Small intestine (tissue), 7 donors: ENCODE data around the gene TNNC2. TPM values are rescaled to one million over a fixed set of nuclear protein-coding genes. Genes with fewer than 3 reads are reported as not detected.
A peak's percentile ranks its signal among the peaks of the same experiment; 100 is the strongest.

Source experiments
- DNase-seq, 2 donors: peaks; one replicate each; pipeline versions ENCODE4 v3.0.0 to v3.0.0-alpha.2; 2013
- FAIRE-seq: peaks from 2 replicates; lab custom pipeline; 2012; peaks lifted over from hg19 to GRCh38; lab: Jason Lieb, UNC
- H3K27ac ChIP-seq, 3 donors: one replicate each; pipeline ENCODE4 v1.5.1; 2013; ENCODE audit warnings: low read length in 2 of 3, mild to moderate bottlenecking in 2 of 3, control low read depth in 1 of 3, inconsistent platforms in 1 of 3, low read depth in 1 of 3, moderate library complexity in 1 of 3
- H3K27me3 ChIP-seq, 3 donors: one replicate each; pipeline ENCODE4 v1.6.1; 2013; ENCODE audit warnings: low read length in 3 of 3, inconsistent platforms in 1 of 3; ENCODE audit not compliant: control insufficient read depth in 3 of 3, insufficient read depth in 3 of 3
- H3K36me3 ChIP-seq, 3 donors: one replicate each; pipeline ENCODE4 v1.6.1; 2013; ENCODE audit warnings: low read length in 3 of 3, inconsistent platforms in 1 of 3, low read depth in 1 of 3, mild to moderate bottlenecking in 1 of 3, moderate library complexity in 1 of 3; ENCODE audit not compliant: control insufficient read depth in 3 of 3, insufficient read depth in 2 of 3
- H3K4me1 ChIP-seq, 3 donors: one replicate each; pipeline ENCODE4 v1.6.1; 2013; ENCODE audit warnings: low read length in 2 of 3, inconsistent platforms in 1 of 3, low read depth in 1 of 3, mild to moderate bottlenecking in 1 of 3, moderate library complexity in 1 of 3; ENCODE audit not compliant: control insufficient read depth in 3 of 3, insufficient read depth in 2 of 3
- H3K4me3 ChIP-seq, 3 donors: one replicate each; pipeline ENCODE4 v1.5.1; 2013; ENCODE audit warnings: low read length in 3 of 3, control low read depth in 1 of 3, inconsistent platforms in 1 of 3, low read depth in 1 of 3, mild to moderate bottlenecking in 1 of 3, moderate library complexity in 1 of 3
- H3K9me3 ChIP-seq, 2 donors: one replicate each; pipeline ENCODE4 v1.6.1; 2013; ENCODE audit warnings: low read depth in 1 of 2, low read length in 1 of 2; ENCODE audit not compliant: control insufficient read depth in 2 of 2, insufficient read depth in 1 of 2
- WGBS, 3 donors: extraction: QIAGEN DNeasy Blood & Tissue Kit; methylation state at CpG; one replicate each; pipeline ENCODE4 v1.1.7; 2013; 5-methylcytosine and 5-hydroxymethylcytosine counted together
- polyA plus RNA-seq, 4 donors: library from polyadenylated mRNA; stranded (reverse) in 3 of 4; unstranded in 1 of 4; fragments of 200-250 nt in 3 of 4; fragments of 120-200 nt in 1 of 4; gene quantifications; one replicate each; pipeline versions ENCODE4 v1.2.1 to v1.2.3, GENCODE V29; 2013
- donor health status: healthy with polysubstance abuse.
- donor health status: control.
- donor health status: control.
- donor health status: Bipolar disorder and iron deficiency.
- donor health status: healthy.

Gene TNNC2
- polyA plus RNA-seq, 4 donors = 2.6 to 23.7 (median 13.5) TPM

DNA sequence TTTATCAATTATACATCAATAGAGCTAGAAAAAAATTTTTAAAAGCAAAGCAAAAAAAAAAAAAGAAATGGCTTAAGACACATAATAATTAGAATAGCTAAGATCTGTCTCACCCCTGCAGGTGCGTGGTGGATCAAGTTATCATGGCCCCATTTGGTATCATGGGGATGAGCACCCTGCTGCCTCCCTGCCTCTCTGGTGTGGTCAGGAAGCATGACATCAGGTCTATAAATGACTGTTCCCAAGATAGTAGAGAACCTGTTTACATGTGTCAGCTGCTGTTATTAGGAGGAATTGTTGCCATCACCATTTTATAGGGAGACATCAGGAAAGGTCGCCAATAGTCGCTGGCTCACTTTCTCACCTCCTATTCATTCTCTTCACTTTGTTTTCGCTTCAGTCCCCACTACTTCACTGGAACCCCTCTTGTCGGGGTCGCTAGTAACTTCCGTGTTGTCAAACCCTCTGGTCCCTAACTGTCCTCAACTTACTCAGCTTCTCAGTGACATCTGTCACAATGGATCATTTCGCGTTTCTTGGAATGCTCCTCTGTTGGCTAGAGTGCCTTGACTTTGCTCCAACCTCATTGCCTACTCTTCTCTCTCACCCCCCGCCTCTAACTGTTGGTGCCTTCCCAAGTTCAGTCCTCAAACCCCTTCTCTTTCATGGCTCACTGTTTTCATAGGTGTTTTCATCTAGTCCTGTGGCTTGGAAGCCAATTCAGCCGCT lies 30.6 kb downstream of the TNNC2 start:
- Histone ChIP-seq H3K27me3 (no peaks in the 10 kb centered on the region), H3K27ac (no peak overlapping the region), H3K4me3 (no peak overlapping the region), H3K36me3 (peaks cover 13 to 44% (median 18%) of the 10 kb centered on the region in 3 donors), H3K4me1 (peaks cover 0 to 7% (median 3%) of the 10 kb centered on the region in 3 donors), H3K9me3 (no peaks in the 10 kb centered on the region)
- FAIRE-seq (no peak), DNase-seq (no peak)
- WGBS, 3 donors = 92 to 96% (median 96%) methylated on average over 11 of the region's 11 CpGs

- Histone ChIP-seq H3K36me3 (peaks cover 8 to 26% (median 11%) of the 10 kb centered on the region in 3 donors), H3K27ac (peak overlapping the region; percentile 35 to 80 (median 73)), H3K9me3 (no peaks in the 10 kb centered on the region), H3K27me3 (no peaks in the 10 kb centered on the region), H3K4me3 (peak overlapping the region; percentile 66 to 83 (median 75)), H3K4me1 (peaks cover 0 to 7% (median 3%) of the 10 kb centered on the region in 3 donors)
- DNase-seq (peak in 1 of 2 donors; percentile 31), FAIRE-seq (no peak)
- WGBS, 3 donors = 5 to 17% (median 8%) methylated on average over 19 of the region's 19 CpGs
Measured at GRCh38 chr20:45792317-45793118, 34.6 kb downstream of the TNNC2 start.

DNA sequence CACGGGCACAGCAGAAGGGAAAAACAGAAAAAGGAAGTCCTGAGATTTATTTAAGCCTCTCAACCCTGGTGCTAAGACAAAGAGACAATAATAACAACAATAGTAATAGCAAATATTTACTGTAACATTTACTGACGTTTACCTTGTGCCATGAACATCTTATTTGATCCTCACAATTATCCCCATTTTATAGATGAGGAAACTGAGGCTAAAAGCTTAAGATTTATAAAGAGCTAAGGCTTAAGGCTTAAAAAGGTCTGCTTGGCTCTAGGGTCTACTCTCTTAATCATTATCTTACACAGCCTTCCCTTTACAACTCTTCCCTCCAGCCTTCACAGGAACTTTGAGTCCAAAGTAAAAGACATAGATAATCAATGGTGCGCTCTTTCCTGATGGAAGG lies 38.8 kb downstream of the TNNC2 start:
- 61 to 67% (median 64%) methylated on average over 3 of the region's 3 CpGs for WGBS, 3 donors
- no peak for FAIRE-seq
- H3K4me1 ChIP-seq = peaks cover 0 to 7% (median 3%) of the 10 kb centered on the region in 3 donors

DNA sequence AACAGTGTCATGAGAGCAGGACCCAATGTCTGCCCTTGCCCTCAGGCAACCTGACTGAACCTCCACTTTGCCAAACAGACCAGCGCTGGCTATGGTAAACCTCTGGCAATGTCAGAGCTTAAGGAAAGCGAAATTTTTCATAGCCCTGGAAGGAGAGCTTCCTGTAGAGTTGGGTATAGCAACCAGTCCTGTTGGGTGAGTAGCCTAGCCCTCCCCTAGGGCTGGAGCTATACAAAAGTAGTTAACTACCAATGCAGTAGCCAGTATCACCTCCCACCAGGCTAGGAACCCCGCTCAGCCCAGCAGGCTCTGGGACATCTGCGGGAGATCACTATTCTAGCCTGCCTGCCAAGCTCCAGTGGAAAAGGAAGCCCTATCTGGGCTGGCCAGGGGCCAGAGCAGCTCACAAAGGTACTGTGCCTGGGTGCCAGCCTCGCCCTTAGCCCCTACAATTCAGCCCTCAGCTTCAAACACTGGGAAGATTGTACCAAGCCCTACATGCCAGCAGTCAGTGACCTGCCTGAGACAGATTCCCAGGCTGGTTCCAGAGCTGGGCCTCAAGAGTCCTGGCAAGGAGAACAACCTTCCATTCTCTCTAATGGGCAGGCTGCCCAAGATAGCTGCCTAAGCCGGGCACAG lies 43.3 kb downstream of the TNNC2 start:
- FAIRE-seq (no peak), DNase-seq (peak in 1 of 2 donors; percentile 49)
- 24 to 75% (median 42%) methylated on average over 6 of the region's 6 CpGs for WGBS, 3 donors
- no peaks in the 10 kb centered on the region for H3K36me3 ChIP-seq
- H3K9me3 ChIP-seq = no peaks in the 10 kb centered on the region
- no peak overlapping the region for H3K4me3 ChIP-seq
- H3K27me3 ChIP-seq = no peaks in the 10 kb centered on the region
- H3K4me1 ChIP-seq = peaks cover 0 to 7% (median 7%) of the 10 kb centered on the region in 3 donors
- H3K27ac ChIP-seq = no peak overlapping the region

More for the DNA sequence above, 38.8 kb downstream of the TNNC2 start:
- no peak overlapping the region for H3K4me3 ChIP-seq
- no peaks in the 10 kb centered on the region for H3K9me3 ChIP-seq
- H3K36me3 ChIP-seq = peaks cover 0 to 2% (median 0%) of the 10 kb centered on the region in 3 donors
- DNase-seq = no peak
- no peaks in the 10 kb centered on the region for H3K27me3 ChIP-seq
- no peak overlapping the region for H3K27ac ChIP-seq

DNA sequence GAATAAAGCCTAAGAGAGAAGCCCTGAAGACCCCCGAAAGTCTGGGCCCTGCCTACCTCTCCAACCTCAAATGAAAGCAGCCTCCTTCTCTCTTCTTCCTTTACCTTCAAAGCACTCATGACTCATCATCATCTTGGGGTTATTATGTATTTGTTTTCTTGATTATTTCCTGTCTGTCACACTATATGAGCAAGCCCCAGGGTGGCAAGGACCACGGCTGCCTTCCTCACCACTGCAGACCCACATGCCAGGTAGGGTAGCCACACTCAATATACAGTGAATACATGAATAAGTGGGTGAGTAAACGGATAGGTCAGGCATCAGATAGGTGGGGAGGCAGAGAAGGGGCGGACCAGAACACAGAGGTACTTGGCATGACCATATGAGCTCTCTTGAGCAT lies 44.2 kb downstream of the TNNC2 start:
- H3K9me3 ChIP-seq = no peaks in the 10 kb centered on the region
- no peak overlapping the region for H3K27ac ChIP-seq
- no peak overlapping the region for H3K4me3 ChIP-seq
- FAIRE-seq = no peak
- H3K27me3 ChIP-seq = no peaks in the 10 kb centered on the region
- H3K36me3 ChIP-seq = no peaks in the 10 kb centered on the region
- 40 to 61% (median 43%) methylated on average over 4 of the region's 4 CpGs for WGBS, 3 donors
- H3K4me1 ChIP-seq = peaks cover 0 to 7% (median 7%) of the 10 kb centered on the region in 3 donors
- no peak for DNase-seq

DNA sequence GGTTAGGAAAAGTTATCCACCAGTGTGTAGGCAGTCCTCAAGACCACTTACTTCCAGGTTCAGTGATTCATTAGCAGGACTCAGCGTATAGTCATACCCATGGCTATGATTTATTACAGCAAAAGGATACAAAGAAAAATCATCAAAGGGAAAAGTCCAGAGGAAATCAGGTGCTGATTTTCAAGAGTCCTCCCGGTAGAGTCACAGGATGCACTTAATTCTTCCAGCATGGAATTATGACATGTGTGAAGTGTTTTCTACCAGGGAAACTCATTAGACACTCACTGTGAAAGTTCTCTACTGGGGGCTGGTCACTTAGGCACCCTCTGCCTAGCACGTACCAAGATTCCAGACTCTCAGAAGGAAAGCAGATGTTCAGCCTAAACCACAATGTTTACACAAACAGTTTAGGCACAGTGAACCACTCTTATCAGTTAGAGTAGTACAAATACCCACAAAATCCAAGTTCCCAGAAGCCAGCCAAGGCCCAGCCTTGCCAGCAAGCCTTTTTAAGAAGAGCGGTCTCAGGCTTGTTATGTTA lies 45.7 kb downstream of the TNNC2 start:
- Histone ChIP-seq H3K9me3 (no peaks in the 10 kb centered on the region), H3K27ac (peak overlapping the region in 1 of 3 donors; percentile 7), H3K4me3 (no peak overlapping the region), H3K27me3 (no peaks in the 10 kb centered on the region), H3K4me1 (peaks cover 0 to 7% (median 7%) of the 10 kb centered on the region in 3 donors), H3K36me3 (no peaks in the 10 kb centered on the region)
- no peak for DNase-seq
- FAIRE-seq = no peak
- WGBS, 3 donors = 21 to 37% (median 35%) methylated on average over 4 of the region's 4 CpGs

GRCh38 chr20:45780159-45780558 lies 47.0 kb downstream of the TNNC2 start:
- H3K27ac ChIP-seq = peak overlapping the region in 1 of 3 donors; percentile 63
- no peak overlapping the region for H3K4me3 ChIP-seq

More at GRCh38 chr20:45780159-45780558, 47.0 kb downstream of the TNNC2 start:
- no peaks in the 10 kb centered on the region for H3K36me3 ChIP-seq
- no peaks in the 10 kb centered on the region for H3K9me3 ChIP-seq
- H3K4me1 ChIP-seq = peaks cover 0 to 7% (median 7%) of the 10 kb centered on the region in 3 donors
- FAIRE-seq = no peak
- H3K27me3 ChIP-seq = no peaks in the 10 kb centered on the region
- DNase-seq = no peak
- WGBS, 3 donors = 80 to 94% (median 91%) methylated on average over 4 of the region's 4 CpGs
